GM12878 (cell line): ENCODE measurements around the gene CFAP61. TPM values are rescaled to one million over a fixed set of nuclear protein-coding genes. Genes with fewer than 3 reads are reported as not detected.

ENCODE experiments used
- ATAC-seq: fragments of 200-7000 bp; cut with Tn5 transposase; 3 replicates; pipeline ENCODE4 v1.9.1; 2020; ENCODE audit warnings: mild to moderate bottlenecking, moderate library complexity
- BruUV-seq: library from RNA; stranded (reverse); fragments of 400-500 nt; replicated peaks from 2 replicates; lab custom pipeline; 2021; lab: Mats Ljungman, UMichigan
- CTCF ChIA-PET: fragments of 300-600 bp; sonication (Branson Sonifier 250); formaldehyde crosslinking; extraction: SDS; loops from one replicate; lab custom pipeline; 2021; ENCODE audit warnings: inconsistent platforms; lab: Yijun Ruan, JAX
- POLR2A ChIA-PET: fragments of 350-600 bp; formaldehyde crosslinking; extraction: SDS; loops from one replicate; lab custom pipeline; 2021; ENCODE audit warnings: inconsistent platforms; lab: Charles Lee
- RAD21 ChIA-PET: fragments of 300-600 bp; sonication (Branson Sonifier 250); formaldehyde crosslinking; loops from one replicate; lab custom pipeline; 2023; ENCODE audit warnings: antibody characterized with exemption; ENCODE audit not compliant: unreplicated experiment; lab: Charles Lee
- SMC1A ChIA-PET: fragments of 300-600 bp; sonication (Branson Sonifier 250); formaldehyde crosslinking; loops from one replicate; lab custom pipeline; 2023; ENCODE audit not compliant: unreplicated experiment, uncharacterized antibody; lab: Charles Lee
- DNase-seq: peaks from one replicate; pipeline ENCODE4 v3.0.0-alpha.2; 2011; ENCODE audit warnings: low read depth, low spot score
- FAIRE-seq: peaks from 3 replicates; lab custom pipeline; 2011; peaks lifted over from hg19 to GRCh38; lab: Jason Lieb, UNC
- H2AFZ ChIP-seq: 2 replicates; pipeline ENCODE4 v1.6.0; 2011; ENCODE audit warnings: low read depth, low read length, control low read depth; ENCODE audit not compliant: control insufficient read depth
- H3K27ac ChIP-seq: 2 replicates; pipeline ENCODE4 v1.5.1; 2011; ENCODE audit warnings: control low read depth; ENCODE audit not compliant: control insufficient read depth, insufficient read depth
- H3K27me3 ChIP-seq, 2 experiments: replicated peaks in 1 of 2; 2 replicates each; pipeline versions ENCODE4 v1.6.0 to v1.6.1; 2011; ENCODE audit warnings: low read length in 1 of 2; ENCODE audit not compliant: control insufficient read depth in 2 of 2, insufficient read depth in 2 of 2
- H3K36me3 ChIP-seq, 2 experiments: 2 replicates each; pipeline ENCODE4 v1.5.1; 2011; ENCODE audit warnings: low read length in 1 of 2; ENCODE audit not compliant: control insufficient read depth in 2 of 2, insufficient read depth in 2 of 2
- H3K4me1 ChIP-seq: 2 replicates; pipeline ENCODE4 v1.6.1; 2011; ENCODE audit warnings: mild to moderate bottlenecking, low read length, moderate library complexity, mixed read lengths; ENCODE audit not compliant: control insufficient read depth, insufficient read depth
- H3K4me2 ChIP-seq: 2 replicates; pipeline ENCODE4 v1.6.0; 2011; ENCODE audit warnings: control low read depth; ENCODE audit not compliant: control insufficient read depth, insufficient read depth
- H3K4me3 ChIP-seq: fragments of 200-600 bp; sonication (generic); 2 replicates; pipeline ENCODE4 v1.5.1; 2016
- H3K79me2 ChIP-seq: 2 replicates; pipeline ENCODE4 v1.6.0; 2011; ENCODE audit warnings: low read length; ENCODE audit not compliant: control insufficient read depth, insufficient read depth
- H3K9ac ChIP-seq: 2 replicates; pipeline ENCODE4 v1.8.0; 2011; ENCODE audit warnings: low read length, control low read depth, mixed read lengths; ENCODE audit not compliant: control insufficient read depth, insufficient read depth
- H3K9me3 ChIP-seq: replicated peaks from 3 replicates; pipeline ENCODE4 v1.5.1; 2011; ENCODE audit warnings: mild to moderate bottlenecking, low read length; ENCODE audit not compliant: control insufficient read depth, insufficient read depth
- H4K20me1 ChIP-seq: 2 replicates; pipeline ENCODE4 v1.6.0; 2011; ENCODE audit not compliant: control insufficient read depth, insufficient read depth
- BRCA1 ChIP-seq: IDR thresholded peaks from 2 replicates; pipeline ENCODE4 v1.6.1; 2011; ENCODE audit warnings: low read depth, low read length, improper control_type of control experiment
- CEBPB ChIP-seq, 2 experiments: fragments of 150-350 bp in 1 of 2; IDR thresholded peaks; 2 replicates each; pipeline ENCODE4 v1.6.1; 2012 to 2014; ENCODE audit warnings: low read depth in 2 of 2, low read length in 2 of 2, borderline replicate concordance in 1 of 2, inconsistent platforms in 1 of 2
- MYB ChIP-seq: fragments of 150-350 bp; IDR thresholded peaks from 2 replicates; pipeline ENCODE4 v1.6.1; 2014; ENCODE audit warnings: mild to moderate bottlenecking, low read depth, low read length, borderline replicate concordance
- RB1 ChIP-seq: fragments of 450-650 bp; formaldehyde crosslinking; IDR thresholded peaks from 2 replicates; pipeline ENCODE4 v1.6.1; 2017; ENCODE audit warnings: mild to moderate bottlenecking, borderline replicate concordance
- ZNF207 ChIP-seq: fragments of 450-650 bp; IDR thresholded peaks from 2 replicates; pipeline ENCODE4 v1.6.1; 2014; ENCODE audit warnings: antibody characterized with exemption, mild to moderate bottlenecking, borderline replicate concordance
- ZNF24 ChIP-seq: fragments of 450-650 bp; IDR thresholded peaks from 2 replicates; pipeline ENCODE4 v1.6.1; 2017; ENCODE audit warnings: antibody characterized with exemption, mild to moderate bottlenecking
- WGBS: methylation state at CpG from one replicate; pipeline ENCODE4 v1.1.6; 2016; ENCODE audit warnings: low lambda C conversion rate; ENCODE audit not compliant: insufficient replicate concordance, insufficient coverage; ENCODE audit errors: missing lambda C conversion rate; 5-methylcytosine and 5-hydroxymethylcytosine counted together
- in situ Hi-C: fragments of 300-500 bp; cut with MboI; formaldehyde crosslinking; loops from 9 replicates; pipeline ENCODE4 v1.14.3; 2018; ENCODE audit warnings: mixed read lengths
- intact Hi-C: fragments of 100-400 bp; cut with micrococcal nuclease; formaldehyde crosslinking; loops from one replicate; pipeline ENCODE4 v1.14.2; 2022; ENCODE audit not compliant: unreplicated experiment
- polyA plus RNA-seq, 11 experiments: library from polyadenylated mRNA; depleted of rRNA in 4 of 11; unstranded in 6 of 11; stranded (reverse) in 5 of 11; fragments of >200 nt; fragmentation: Nextera tagmentation in 4 of 11; fragmentation: Illumina TruSeq in 1 of 11; extraction: Ambion mirVana in 4 of 11; extraction: Trizol in 1 of 11; gene quantifications; 1 replicate in 1 of 11; 2 replicates in 10 of 11; pipeline versions ENCODE4 v1.2.1 to v1.2.3, GENCODE V29; 2011 to 2016; ENCODE audit warnings: inconsistent platforms in 2 of 11, missing spikeins in 2 of 11, low read depth in 1 of 11
- total RNA-seq, 4 experiments: library from RNA; depleted of rRNA in 3 of 4; stranded (reverse); fragments of >200 nt in 3 of 4; fragmentation: Illumina TruSeq in 1 of 4; extraction: Trizol in 1 of 4; gene quantifications; 2 replicates each; pipeline versions ENCODE4 v1.2.1 to v1.2.3, GENCODE V29; 2013 to 2021
- TF ChIP-seq, protein P1 (sequence below): fragments of 450-650 bp; formaldehyde crosslinking; IDR thresholded peaks from 2 replicates; pipeline ENCODE4 v1.5.0; 2022; ENCODE audit warnings: mild to moderate bottlenecking, missing genetic modification characterization
- TF ChIP-seq, protein P2 (sequence below): IDR thresholded peaks from 2 replicates; pipeline ENCODE4 v1.6.1; 2012; ENCODE audit warnings: low read depth, low read length, improper control_type of control experiment

Gene CFAP61
- total and polyA plus RNA-seq, 10 of the 15 experiments (the other 5 are each of a cell fraction or from before 2014, with no cell fraction given) = 0.11 to 0.41 (median 0.24) TPM; not detected in 7

- TF ChIP-seq, protein P1, sequence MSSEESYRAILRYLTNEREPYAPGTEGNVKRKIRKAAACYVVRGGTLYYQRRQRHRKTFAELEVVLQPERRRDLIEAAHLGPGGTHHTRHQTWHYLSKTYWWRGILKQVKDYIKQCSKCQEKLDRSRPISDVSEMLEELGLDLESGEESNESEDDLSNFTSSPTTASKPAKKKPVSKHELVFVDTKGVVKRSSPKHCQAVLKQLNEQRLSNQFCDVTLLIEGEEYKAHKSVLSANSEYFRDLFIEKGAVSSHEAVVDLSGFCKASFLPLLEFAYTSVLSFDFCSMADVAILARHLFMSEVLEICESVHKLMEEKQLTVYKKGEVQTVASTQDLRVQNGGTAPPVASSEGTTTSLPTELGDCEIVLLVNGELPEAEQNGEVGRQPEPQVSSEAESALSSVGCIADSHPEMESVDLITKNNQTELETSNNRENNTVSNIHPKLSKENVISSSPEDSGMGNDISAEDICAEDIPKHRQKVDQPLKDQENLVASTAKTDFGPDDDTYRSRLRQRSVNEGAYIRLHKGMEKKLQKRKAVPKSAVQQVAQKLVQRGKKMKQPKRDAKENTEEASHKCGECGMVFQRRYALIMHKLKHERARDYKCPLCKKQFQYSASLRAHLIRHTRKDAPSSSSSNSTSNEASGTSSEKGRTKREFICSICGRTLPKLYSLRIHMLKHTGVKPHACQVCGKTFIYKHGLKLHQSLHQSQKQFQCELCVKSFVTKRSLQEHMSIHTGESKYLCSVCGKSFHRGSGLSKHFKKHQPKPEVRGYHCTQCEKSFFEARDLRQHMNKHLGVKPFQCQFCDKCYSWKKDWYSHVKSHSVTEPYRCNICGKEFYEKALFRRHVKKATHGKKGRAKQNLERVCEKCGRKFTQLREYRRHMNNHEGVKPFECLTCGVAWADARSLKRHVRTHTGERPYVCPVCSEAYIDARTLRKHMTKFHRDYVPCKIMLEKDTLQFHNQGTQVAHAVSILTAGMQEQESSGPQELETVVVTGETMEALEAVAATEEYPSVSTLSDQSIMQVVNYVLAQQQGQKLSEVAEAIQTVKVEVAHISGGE (CRISPR knock-in tag) = no peak
- TF ChIP-seq RB1 (no peak), CEBPB (IDR thresholded peaks at IDR 0.05; ENCODE audit: borderline replicate concordance in 1 of 2, low read depth in 2 of 2, low read length in 2 of 2) (no peak), ZNF207 (no peak)
Measured at GRCh38 chr20:20375862-20376261, 323.5 kb downstream of the CFAP61 start (continued).

DNA sequence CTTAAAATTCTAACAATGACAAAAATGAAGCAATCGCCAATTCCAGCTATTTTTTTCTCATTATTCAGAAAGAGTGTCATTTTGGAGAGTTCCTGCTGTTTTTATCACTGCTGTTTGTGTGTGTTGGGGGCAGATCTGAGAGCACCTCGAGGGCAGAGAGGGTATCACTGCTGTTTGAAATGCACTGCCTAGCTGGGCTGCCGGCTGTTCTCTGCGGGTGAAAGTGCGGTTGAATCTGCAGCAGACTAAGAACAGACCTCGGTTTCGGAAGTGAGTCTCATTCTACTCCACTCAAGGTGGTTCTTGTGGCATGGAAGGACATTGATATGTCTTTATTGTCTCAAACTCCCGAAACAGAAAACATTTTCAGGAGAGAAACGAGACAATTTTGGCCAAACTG is 333.9 kb downstream of the CFAP61 start:
- ChIA-PET SMC1A (no interaction called here), CTCF (no interaction called here), RAD21 (interaction anchor here (0.6 kb wide), 1 partner anchor 8 kb away, joined by 3 read pairs; no protein-coding TSS in a partner anchor), POLR2A (no interaction called here)
- 39% methylated on average over 9 of the region's 9 CpGs for WGBS
- ATAC-seq (no peak), DNase-seq (no peak), FAIRE-seq (no peak)
- Histone ChIP-seq H3K36me3 (no peaks in the 10 kb centered on the region), H3K27me3 (no peaks in the 10 kb centered on the region), H2AFZ (no peak overlapping the region), H3K9ac (no peak overlapping the region), H3K9me3 (no peaks in the 10 kb centered on the region), H3K4me2 (no peak overlapping the region), H3K79me2 (no peaks in the 10 kb centered on the region), H3K27ac (no peak overlapping the region), H3K4me1 (no peaks in the 10 kb centered on the region), H4K20me1 (no peaks in the 10 kb centered on the region), H3K4me3 (no peak overlapping the region)
- intact Hi-C loops = no loop called here
- TF ChIP-seq, protein P2, sequence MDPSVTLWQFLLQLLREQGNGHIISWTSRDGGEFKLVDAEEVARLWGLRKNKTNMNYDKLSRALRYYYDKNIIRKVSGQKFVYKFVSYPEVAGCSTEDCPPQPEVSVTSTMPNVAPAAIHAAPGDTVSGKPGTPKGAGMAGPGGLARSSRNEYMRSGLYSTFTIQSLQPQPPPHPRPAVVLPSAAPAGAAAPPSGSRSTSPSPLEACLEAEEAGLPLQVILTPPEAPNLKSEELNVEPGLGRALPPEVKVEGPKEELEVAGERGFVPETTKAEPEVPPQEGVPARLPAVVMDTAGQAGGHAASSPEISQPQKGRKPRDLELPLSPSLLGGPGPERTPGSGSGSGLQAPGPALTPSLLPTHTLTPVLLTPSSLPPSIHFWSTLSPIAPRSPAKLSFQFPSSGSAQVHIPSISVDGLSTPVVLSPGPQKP = no peak
- no peak for TF ChIP-seq ZNF24
- TF ChIP-seq BRCA1 = no peak
- no peak for TF ChIP-seq MYB
- BruUV-seq = no TSS peak
- in situ Hi-C loops = no loop called here
